ENCODE results near the gene SP2.

DNA sequence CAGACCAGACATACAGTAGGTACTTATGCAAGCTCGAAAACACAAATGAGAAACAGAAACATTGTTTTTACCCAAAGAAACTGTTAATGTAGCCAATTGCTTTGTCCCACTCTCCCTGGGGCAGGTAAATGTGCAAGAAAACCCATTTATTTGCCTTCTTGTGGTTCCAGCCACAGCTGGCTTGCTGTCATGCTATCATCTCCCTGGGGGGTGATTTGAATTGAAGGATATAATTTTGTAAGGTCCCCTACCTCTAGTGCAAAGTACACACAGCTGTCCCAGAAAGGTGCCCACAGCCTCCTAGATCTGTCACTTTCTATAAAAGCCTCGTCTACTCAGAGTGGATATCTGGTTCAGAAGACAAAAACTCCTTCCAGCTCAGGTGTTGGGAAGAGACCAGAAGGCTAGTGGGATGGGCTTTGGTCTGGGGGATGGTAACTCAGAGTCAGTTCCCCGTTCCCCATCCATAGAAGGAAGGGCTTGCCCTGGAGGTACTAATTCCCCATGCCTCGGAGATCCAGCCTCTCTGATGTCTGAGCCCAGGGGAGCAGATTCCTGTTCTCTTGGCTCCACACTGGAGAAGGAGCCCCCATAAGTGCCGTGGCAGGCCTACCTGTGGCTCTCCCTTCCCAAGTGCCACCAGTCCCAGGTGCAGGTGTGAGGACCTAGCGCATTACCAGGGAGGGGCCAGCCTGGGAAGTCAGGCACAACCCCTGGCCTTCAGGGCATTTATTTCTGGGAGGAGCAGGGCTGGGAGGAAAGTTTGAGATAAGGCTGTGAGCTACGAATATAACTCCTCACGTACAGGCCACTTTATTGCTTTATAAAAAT lies 64.0 kb downstream of the SP2 start:
- TF ChIP-seq POLR2AphosphoS5 (IDR thresholded peaks at IDR 0.05; ENCODE audit: low read depth, low read length) = no peak
- no peak for TF ChIP-seq POLR2A (IDR thresholded peaks at IDR 0.05; ENCODE audit: borderline replicate concordance, extremely low read depth, insufficient read depth, insufficient read length)
- no peak for TF ChIP-seq EZH2 (IDR thresholded peaks at IDR 0.05)
- TF ChIP-seq, protein P1, sequence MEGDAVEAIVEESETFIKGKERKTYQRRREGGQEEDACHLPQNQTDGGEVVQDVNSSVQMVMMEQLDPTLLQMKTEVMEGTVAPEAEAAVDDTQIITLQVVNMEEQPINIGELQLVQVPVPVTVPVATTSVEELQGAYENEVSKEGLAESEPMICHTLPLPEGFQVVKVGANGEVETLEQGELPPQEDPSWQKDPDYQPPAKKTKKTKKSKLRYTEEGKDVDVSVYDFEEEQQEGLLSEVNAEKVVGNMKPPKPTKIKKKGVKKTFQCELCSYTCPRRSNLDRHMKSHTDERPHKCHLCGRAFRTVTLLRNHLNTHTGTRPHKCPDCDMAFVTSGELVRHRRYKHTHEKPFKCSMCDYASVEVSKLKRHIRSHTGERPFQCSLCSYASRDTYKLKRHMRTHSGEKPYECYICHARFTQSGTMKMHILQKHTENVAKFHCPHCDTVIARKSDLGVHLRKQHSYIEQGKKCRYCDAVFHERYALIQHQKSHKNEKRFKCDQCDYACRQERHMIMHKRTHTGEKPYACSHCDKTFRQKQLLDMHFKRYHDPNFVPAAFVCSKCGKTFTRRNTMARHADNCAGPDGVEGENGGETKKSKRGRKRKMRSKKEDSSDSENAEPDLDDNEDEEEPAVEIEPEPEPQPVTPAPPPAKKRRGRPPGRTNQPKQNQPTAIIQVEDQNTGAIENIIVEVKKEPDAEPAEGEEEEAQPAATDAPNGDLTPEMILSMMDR (IDR thresholded peaks at IDR 0.05 in 2 of 3, conservative IDR thresholded peaks at IDR 0.05 in 1 of 3; ENCODE audit: borderline replicate concordance in 1 of 3, insufficient read depth in 1 of 3, low read depth in 2 of 3, low read length in 2 of 3) = no peak
- TF ChIP-seq EZH2phosphoT487 (IDR thresholded peaks at IDR 0.05; ENCODE audit: borderline replicate concordance) = no peak
- TF ChIP-seq EGR1 (IDR thresholded peaks at IDR 0.05; ENCODE audit: low read depth) = no peak
- TF ChIP-seq, protein P2, sequence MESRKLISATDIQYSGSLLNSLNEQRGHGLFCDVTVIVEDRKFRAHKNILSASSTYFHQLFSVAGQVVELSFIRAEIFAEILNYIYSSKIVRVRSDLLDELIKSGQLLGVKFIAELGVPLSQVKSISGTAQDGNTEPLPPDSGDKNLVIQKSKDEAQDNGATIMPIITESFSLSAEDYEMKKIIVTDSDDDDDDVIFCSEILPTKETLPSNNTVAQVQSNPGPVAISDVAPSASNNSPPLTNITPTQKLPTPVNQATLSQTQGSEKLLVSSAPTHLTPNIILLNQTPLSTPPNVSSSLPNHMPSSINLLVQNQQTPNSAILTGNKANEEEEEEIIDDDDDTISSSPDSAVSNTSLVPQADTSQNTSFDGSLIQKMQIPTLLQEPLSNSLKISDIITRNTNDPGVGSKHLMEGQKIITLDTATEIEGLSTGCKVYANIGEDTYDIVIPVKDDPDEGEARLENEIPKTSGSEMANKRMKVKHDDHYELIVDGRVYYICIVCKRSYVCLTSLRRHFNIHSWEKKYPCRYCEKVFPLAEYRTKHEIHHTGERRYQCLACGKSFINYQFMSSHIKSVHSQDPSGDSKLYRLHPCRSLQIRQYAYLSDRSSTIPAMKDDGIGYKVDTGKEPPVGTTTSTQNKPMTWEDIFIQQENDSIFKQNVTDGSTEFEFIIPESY (IDR thresholded peaks at IDR 0.05; ENCODE audit: extremely low read depth, insufficient replicate concordance, low read length) = no peak
